HepG2 (cell line): ENCODE results near the gene ROMO1. TPM values are rescaled to one million over a fixed set of nuclear protein-coding genes. Genes with fewer than 3 reads are reported as not detected.

Experiments used
- AGO2 ChIP-seq: fragments of 200-400 bp; formaldehyde crosslinking; optimal IDR thresholded peaks from 2 replicates; pipeline ENCODE3; 2017; ENCODE audit warnings: mild to moderate bottlenecking, low read depth, low read length, moderate library complexity
- ATF6 ChIP-seq: sonication (generic); formaldehyde crosslinking; conservative IDR thresholded peaks from 2 replicates; pipeline ENCODE4 v1.4.0; 2020; ENCODE audit warnings: missing genetic modification reagents
- FOXC1 ChIP-seq: sonication (generic); formaldehyde crosslinking; IDR thresholded peaks from 2 replicates; pipeline ENCODE4 v1.8.0; 2022; ENCODE audit warnings: mild to moderate bottlenecking, missing genetic modification reagents, borderline replicate concordance
- KDM5A ChIP-seq: fragments of 200-600 bp; sonication (generic); IDR thresholded peaks from 2 replicates; pipeline ENCODE4 v1.7.0; 2018; ENCODE audit warnings: antibody characterized with exemption, mild to moderate bottlenecking, low read length, borderline replicate concordance
- MAF1 ChIP-seq: sonication (generic); formaldehyde crosslinking; IDR thresholded peaks from 2 replicates; pipeline ENCODE4 v1.5.0; 2020; ENCODE audit warnings: missing genetic modification reagents, borderline replicate concordance
- MYPOP ChIP-seq: sonication (generic); formaldehyde crosslinking; IDR thresholded peaks from 2 replicates; pipeline ENCODE4 v1.8.1; 2023; ENCODE audit warnings: mild to moderate bottlenecking, moderate library complexity, missing genetic modification reagents
- NR1H2 ChIP-seq: sonication (generic); formaldehyde crosslinking; IDR thresholded peaks from 2 replicates; pipeline ENCODE4 v1.8.1; 2022; ENCODE audit warnings: low read depth, missing genetic modification reagents, borderline replicate concordance
- PAXIP1 ChIP-seq: sonication (generic); formaldehyde crosslinking; conservative IDR thresholded peaks from 2 replicates; pipeline ENCODE4 v1.4.0; 2020; ENCODE audit warnings: mild to moderate bottlenecking, missing genetic modification reagents, moderate library complexity
- RAD21 ChIP-seq: fragments of 450-650 bp; formaldehyde crosslinking; IDR thresholded peaks from 2 replicates; pipeline ENCODE4 v1.5.0; 2020; ENCODE audit warnings: mild to moderate bottlenecking
- RBFOX2 ChIP-seq: fragments of 200-400 bp; formaldehyde crosslinking; IDR thresholded peaks from 2 replicates; pipeline ENCODE4 v1.6.1; 2017; ENCODE audit warnings: low read depth, mild to moderate bottlenecking, low read length
- REPIN1 ChIP-seq: sonication (generic); formaldehyde crosslinking; IDR thresholded peaks from 2 replicates; pipeline ENCODE4 v1.8.0; 2022; ENCODE audit warnings: missing genetic modification reagents, low read depth, mild to moderate bottlenecking, borderline replicate concordance
- RXRA ChIP-seq: sonication (generic); formaldehyde crosslinking; IDR thresholded peaks from 2 replicates; pipeline ENCODE4 v1.5.1; 2020; ENCODE audit warnings: missing genetic modification reagents
- U2AF2 ChIP-seq: fragments of 200-400 bp; formaldehyde crosslinking; IDR thresholded peaks from 2 replicates; pipeline ENCODE4 v1.6.1; 2017; ENCODE audit warnings: low read depth, mild to moderate bottlenecking, low read length
- ZFP36L2 ChIP-seq: sonication (generic); formaldehyde crosslinking; IDR thresholded peaks from 2 replicates; pipeline ENCODE4 v1.4.0; 2020; ENCODE audit warnings: missing genetic modification reagents
- ZFP41 ChIP-seq: sonication (generic); formaldehyde crosslinking; IDR thresholded peaks from 2 replicates; pipeline ENCODE4 v1.4.0; 2020; ENCODE audit warnings: mild to moderate bottlenecking, missing genetic modification reagents, borderline replicate concordance
- ZNF234 ChIP-seq: sonication (generic); formaldehyde crosslinking; conservative IDR thresholded peaks from 2 replicates; pipeline ENCODE4 v1.5.1; 2020; ENCODE audit warnings: mild to moderate bottlenecking, missing genetic modification reagents
- ZNF33A ChIP-seq: sonication (generic); formaldehyde crosslinking; IDR thresholded peaks from 2 replicates; pipeline ENCODE4 v1.5.1; 2020; ENCODE audit warnings: missing genetic modification reagents, mild to moderate bottlenecking, moderate library complexity, borderline replicate concordance
- ZNF607 ChIP-seq: sonication (generic); formaldehyde crosslinking; IDR thresholded peaks from 2 replicates; pipeline ENCODE4 v1.5.1; 2020; ENCODE audit warnings: missing genetic modification reagents, mild to moderate bottlenecking, borderline replicate concordance
- ZNF670 ChIP-seq: sonication (generic); formaldehyde crosslinking; IDR thresholded peaks from 2 replicates; pipeline ENCODE4 v1.8.0; 2022; ENCODE audit warnings: mild to moderate bottlenecking, missing genetic modification reagents, borderline replicate concordance
- ZNF770 ChIP-seq: sonication (generic); formaldehyde crosslinking; IDR thresholded peaks from 2 replicates; pipeline ENCODE4 v1.5.0; 2020; ENCODE audit warnings: mild to moderate bottlenecking, missing genetic modification reagents
- polyA plus RNA-seq, 8 experiments: library from polyadenylated mRNA; depleted of rRNA in 3 of 8; stranded (reverse) in 7 of 8; unstranded in 1 of 8; fragments of >200 nt; fragmentation: Illumina TruSeq in 4 of 8; extraction: Trizol in 4 of 8; gene quantifications; 2 replicates each; pipeline versions ENCODE4 v1.2.1 to v1.2.3, GENCODE V29; 2011 to 2016; ENCODE audit warnings: low read depth in 4 of 8, missing spikeins in 1 of 8, mixed read lengths in 1 of 8; ENCODE audit not compliant: insufficient read depth in 1 of 8
- total RNA-seq, 5 experiments: library from RNA; depleted of rRNA; stranded (reverse); fragments of >200 nt; fragmentation: Illumina TruSeq; extraction: Trizol; gene quantifications; 2 replicates each; pipeline ENCODE4 v1.2.3, GENCODE V29; 2016; ENCODE audit warnings: low read depth in 1 of 5

Gene ROMO1
- total and polyA plus RNA-seq, 2 of the 13 experiments (the other 11 are each of a cell fraction or from before 2014, with no cell fraction given) = 636 to 755 TPM

- TF ChIP-seq ZNF234 (CRISPR knock-in tag) (no peak), REPIN1 (no peak), ZNF670 (no peak), KDM5A (0 out of 2 replicates have a peak, but pooled peaks have one; percentile 16), FOXC1 (no peak), RXRA (CRISPR knock-in tag) (no peak), ZNF607 (no peak), ZNF770 (CRISPR knock-in tag) (0 out of 2 replicates have a peak, but pooled peaks have one; percentile 18), NR1H2 (CRISPR knock-in tag) (no peak), RAD21 (CRISPR knock-in tag) (0 out of 2 replicates have a peak, but pooled peaks have one; percentile 9), AGO2 (peak; percentile 61), MAF1 (CRISPR knock-in tag) (no peak), ZFP36L2 (no peak), U2AF2 (no peak), MYPOP (CRISPR knock-in tag) (peak; percentile 30; the same call in 1 of the 2 replicates), PAXIP1 (CRISPR knock-in tag) (no peak), ZFP41 (CRISPR knock-in tag) (no peak), ZNF33A (CRISPR knock-in tag) (no peak), RBFOX2 (peak; percentile 78), ATF6 (no peak)
Measured at GRCh38 chr20:35734777-35735649, 35.8 kb downstream of the ROMO1 start (continued).
